ENCODE data around the gene PRAMEF2. TPM values are rescaled to one million over a fixed set of nuclear protein-coding genes. Genes with fewer than 3 reads are reported as not detected.
"Not testable (repeated sequence)": the region's sequence is repeated elsewhere in the genome, so short reads cannot be mapped to it uniquely, and the experiment has no call there.

Gene PRAMEF2
- polyA plus RNA-seq, 1 donor from 2014 or later = not detected

DNA sequence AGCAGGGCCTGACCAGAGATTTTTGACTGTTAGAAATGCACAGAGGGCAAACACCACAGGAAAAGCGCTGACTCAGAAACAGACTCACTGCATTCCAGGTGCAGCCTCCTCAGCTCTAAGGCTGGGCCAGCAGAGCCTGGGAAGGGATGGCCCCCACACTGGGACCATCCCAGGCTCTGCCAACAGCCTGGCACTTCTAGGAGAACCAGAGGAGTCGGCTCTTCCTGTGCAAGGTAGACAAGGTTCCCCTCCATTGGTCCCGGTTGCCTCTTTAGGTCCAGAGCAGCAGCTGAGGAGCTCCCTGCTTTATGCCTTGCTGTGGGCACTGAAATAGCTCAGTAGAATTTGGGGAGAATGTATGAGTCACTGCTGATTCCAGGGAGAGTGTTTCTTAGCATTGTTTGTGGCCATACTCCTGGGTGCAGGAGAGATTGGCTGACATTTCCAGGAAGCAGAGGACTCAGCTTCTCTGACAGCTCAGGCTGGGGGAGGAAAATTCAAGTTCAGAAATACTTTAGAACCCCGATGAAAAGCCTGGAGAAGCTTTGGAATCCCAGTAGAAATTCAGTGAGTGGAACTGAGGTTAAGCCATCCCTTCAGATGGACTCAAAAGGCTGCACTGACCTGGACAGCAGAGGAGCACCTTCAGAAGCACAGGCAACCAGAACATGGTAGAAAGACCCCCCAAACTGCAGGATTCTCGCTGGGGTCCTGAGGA lies 46.0 kb upstream of the PRAMEF2 start:
- H3K9me2 ChIP-seq (ENCODE audit: insufficient read depth, low read length) = no peaks in the 10 kb centered on the region
- no peak overlapping the region for H3K4me3 ChIP-seq (ENCODE audit: low read length)
- TF ChIP-seq EZH2 (IDR thresholded peaks at IDR 0.05; ENCODE audit: borderline replicate concordance, insufficient read depth, low read length, poor library complexity, severe bottlenecking) = no peak
- TF ChIP-seq EP300 (conservative IDR thresholded peaks at IDR 0.05; ENCODE audit: poor library complexity, severe bottlenecking) = no peak
- no peak for TF ChIP-seq CTCF (IDR thresholded peaks at IDR 0.05; ENCODE audit: poor library complexity, severe bottlenecking)
- no peak for TF ChIP-seq TAF1 (IDR thresholded peaks at IDR 0.05; ENCODE audit: low read depth)
- TF ChIP-seq RAD21 (conservative IDR thresholded peaks at IDR 0.05) = no peak
- TF ChIP-seq SMC3 (conservative IDR thresholded peaks at IDR 0.05; ENCODE audit: poor library complexity) = no peak
- TF ChIP-seq POLR2AphosphoS5 (IDR thresholded peaks at IDR 0.05) = no peak
- no peak for TF ChIP-seq REST (IDR thresholded peaks at IDR 0.05; ENCODE audit: borderline replicate concordance)
- TF ChIP-seq MXI1 (conservative IDR thresholded peaks at IDR 0.05; ENCODE audit: poor library complexity, severe bottlenecking) = no peak
- no peaks in the 10 kb centered on the region for H3K36me3 ChIP-seq (ENCODE audit: insufficient read depth, low read length)
- no peak overlapping the region for H2AFZ ChIP-seq (ENCODE audit: low read depth, low read length)
- H4K20me1 ChIP-seq (ENCODE audit: insufficient read depth) = no peaks in the 10 kb centered on the region
- no peak overlapping the region for H3K27ac ChIP-seq (ENCODE audit: low read length)
- no peak overlapping the region for H3K9ac ChIP-seq (ENCODE audit: low read length)
- H3K27me3 ChIP-seq (ENCODE audit: insufficient read depth, low read depth, low read length) = no peaks in the 10 kb centered on the region
- no peaks in the 10 kb centered on the region for H3K9me3 ChIP-seq (ENCODE audit: low read length)
- H3K4me2 ChIP-seq (ENCODE audit: low read length) = no peak overlapping the region
- no peaks in the 10 kb centered on the region for H3F3A ChIP-seq (ENCODE audit: insufficient read depth, low read length, poor library complexity, severe bottlenecking)
- H3K79me2 ChIP-seq (replicated peaks; ENCODE audit: insufficient read depth, low read length) = no peaks in the 10 kb centered on the region

DNA sequence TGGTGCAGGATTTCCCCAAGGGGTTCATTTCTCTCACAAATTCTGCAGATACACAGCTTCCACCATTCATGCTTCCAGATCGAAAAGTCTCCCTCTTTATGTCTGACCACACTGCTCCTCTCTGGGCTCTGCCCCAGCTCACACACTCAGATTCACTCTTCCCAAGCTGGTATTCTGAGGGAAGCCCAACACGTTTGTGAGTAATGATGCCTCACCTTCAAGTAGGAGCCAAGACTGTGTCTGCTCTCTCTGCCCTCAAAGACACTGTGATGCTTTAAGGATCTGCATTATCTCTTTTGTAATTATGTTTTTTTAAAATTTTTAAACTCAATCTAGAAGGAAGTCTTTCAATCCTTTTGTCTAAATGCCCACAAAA lies 45.5 kb upstream of the PRAMEF2 start:
- H3F3A ChIP-seq (ENCODE audit: insufficient read depth, low read length, poor library complexity, severe bottlenecking) = no peaks in the 10 kb centered on the region
- no peaks in the 10 kb centered on the region for H3K79me2 ChIP-seq (replicated peaks; ENCODE audit: insufficient read depth, low read length)
- no peak overlapping the region for H3K9ac ChIP-seq (ENCODE audit: low read length)
- no peaks in the 10 kb centered on the region for H3K36me3 ChIP-seq (ENCODE audit: insufficient read depth, low read length)
- H3K9me2 ChIP-seq (ENCODE audit: insufficient read depth, low read length) = no peaks in the 10 kb centered on the region
- H3K27me3 ChIP-seq (ENCODE audit: insufficient read depth, low read depth, low read length) = no peaks in the 10 kb centered on the region
- no peak overlapping the region for H3K27ac ChIP-seq (ENCODE audit: low read length)
- no peak overlapping the region for H3K4me2 ChIP-seq (ENCODE audit: low read length)
- H2AFZ ChIP-seq (ENCODE audit: low read depth, low read length) = no peak overlapping the region
- H3K9me3 ChIP-seq (ENCODE audit: low read length) = no peaks in the 10 kb centered on the region
- no peak overlapping the region for H3K4me3 ChIP-seq (ENCODE audit: low read length)
- TF ChIP-seq REST (IDR thresholded peaks at IDR 0.05; ENCODE audit: borderline replicate concordance) = no peak
- TF ChIP-seq EP300 (conservative IDR thresholded peaks at IDR 0.05; ENCODE audit: poor library complexity, severe bottlenecking) = no peak
- no peak for TF ChIP-seq RAD21 (conservative IDR thresholded peaks at IDR 0.05)
- no peak for TF ChIP-seq EZH2 (IDR thresholded peaks at IDR 0.05; ENCODE audit: borderline replicate concordance, insufficient read depth, low read length, poor library complexity, severe bottlenecking)
- TF ChIP-seq SMC3 (conservative IDR thresholded peaks at IDR 0.05; ENCODE audit: poor library complexity) = no peak
- no peak for TF ChIP-seq TAF1 (IDR thresholded peaks at IDR 0.05; ENCODE audit: low read depth)
- no peak for TF ChIP-seq CTCF (IDR thresholded peaks at IDR 0.05; ENCODE audit: poor library complexity, severe bottlenecking)
- TF ChIP-seq MXI1 (conservative IDR thresholded peaks at IDR 0.05; ENCODE audit: poor library complexity, severe bottlenecking) = no peak
- TF ChIP-seq POLR2AphosphoS5 (IDR thresholded peaks at IDR 0.05) = no peak
- no peaks in the 10 kb centered on the region for H4K20me1 ChIP-seq (ENCODE audit: insufficient read depth)

GRCh38 chr1:12819061-12819460 lies 37.8 kb upstream of the PRAMEF2 start:
- H4K20me1 ChIP-seq (ENCODE audit: insufficient read depth); H3K4me3 ChIP-seq (ENCODE audit: low read length); H3K9me2 ChIP-seq (ENCODE audit: insufficient read depth, low read length); H3K27me3 ChIP-seq (ENCODE audit: insufficient read depth, low read depth, low read length); H3K27ac ChIP-seq (ENCODE audit: low read length); H3K79me2 ChIP-seq (replicated peaks; ENCODE audit: insufficient read depth, low read length); H2AFZ ChIP-seq (ENCODE audit: low read depth, low read length); H3F3A ChIP-seq (ENCODE audit: insufficient read depth, low read length, poor library complexity, severe bottlenecking); H3K9me3 ChIP-seq (ENCODE audit: low read length); H3K36me3 ChIP-seq (ENCODE audit: insufficient read depth, low read length); H3K9ac ChIP-seq (ENCODE audit: low read length); H3K4me2 ChIP-seq (ENCODE audit: low read length): not testable (repeated sequence)
